DND-41 (cell line): ENCODE data around the gene TCIRG1.

Experiments used
- ATAC-seq: fragments of 200-7000 bp; cut with Tn5 transposase; 3 replicates; pipeline ENCODE4 v1.9.1; 2021; ENCODE audit warnings: low read depth; ENCODE audit not compliant: insufficient read depth
- DNase-seq: peaks from one replicate; pipeline ENCODE4 v3.0.0-alpha.2; 2020
- H2AFZ ChIP-seq: 2 replicates; pipeline ENCODE4 v1.6.0; 2012; ENCODE audit warnings: low read depth, low read length
- H3K27ac ChIP-seq: 2 replicates; pipeline ENCODE4 v1.5.1; 2012; ENCODE audit warnings: low read length, inconsistent platforms
- H3K27me3 ChIP-seq: fragments of 200-600 bp; sonication (generic); 2 replicates; pipeline ENCODE4 v1.6.0; 2012; ENCODE audit warnings: low read length, mild to moderate bottlenecking, inconsistent platforms; ENCODE audit not compliant: insufficient read depth, poor library complexity
- H3K36me3 ChIP-seq: 2 replicates; pipeline ENCODE4 v1.5.1; 2012; ENCODE audit warnings: low read length, inconsistent platforms; ENCODE audit not compliant: insufficient read depth
- H3K4me1 ChIP-seq: 2 replicates; pipeline ENCODE4 v1.5.1; 2012; ENCODE audit warnings: mild to moderate bottlenecking, low read length; ENCODE audit not compliant: insufficient read depth
- H3K4me2 ChIP-seq: 2 replicates; pipeline ENCODE4 v1.6.0; 2012; ENCODE audit warnings: mild to moderate bottlenecking, moderate library complexity, low read length, inconsistent platforms; ENCODE audit not compliant: insufficient read depth
- H3K4me3 ChIP-seq, 2 experiments: fragments of 200-600 bp in 1 of 2; shearing (Covaris generic) in 1 of 2; 2 replicates each; pipeline ENCODE4 v1.5.1; 2012 to 2016; ENCODE audit warnings: inconsistent platforms in 2 of 2, low read length in 2 of 2, mild to moderate bottlenecking in 2 of 2, low read depth in 1 of 2, moderate library complexity in 1 of 2
- H3K79me2 ChIP-seq: 2 replicates; pipeline ENCODE4 v1.6.0; 2012; ENCODE audit warnings: low read length, inconsistent platforms; ENCODE audit not compliant: insufficient read depth
- H3K9ac ChIP-seq: 2 replicates; pipeline ENCODE4 v1.6.0; 2012; ENCODE audit warnings: low read depth, mild to moderate bottlenecking, inconsistent platforms, low read length, moderate library complexity
- H3K9me3 ChIP-seq: 2 replicates; pipeline ENCODE4 v1.5.1; 2012; ENCODE audit warnings: low read length, moderate library complexity, mild to moderate bottlenecking, inconsistent platforms; ENCODE audit not compliant: insufficient read depth, severe bottlenecking
- H4K20me1 ChIP-seq: 2 replicates; pipeline ENCODE4 v1.6.0; 2012; ENCODE audit warnings: low read length; ENCODE audit not compliant: insufficient read depth
- CTCF ChIP-seq: IDR thresholded peaks from 2 replicates; pipeline ENCODE4 v1.5.1; 2012; ENCODE audit warnings: borderline replicate concordance, low read length, moderate library complexity, mild to moderate bottlenecking; ENCODE audit not compliant: poor library complexity, severe bottlenecking; ENCODE audit errors: extremely low read depth
- EZH2 ChIP-seq: IDR thresholded peaks from 3 replicates; pipeline ENCODE4 v1.6.1; 2012; ENCODE audit warnings: borderline replicate concordance, low read depth, mild to moderate bottlenecking, moderate library complexity, low read length, inconsistent platforms; ENCODE audit not compliant: severe bottlenecking

TCIRG1 gene

GRCh38 chr11:68080860-68081259 lies 42.0 kb downstream of the TCIRG1 start:
- Histone ChIP-seq H3K4me3 (no peak overlapping the region), H2AFZ (no peak overlapping the region), H3K4me1 (no peaks in the 10 kb centered on the region), H3K27me3 (no peaks in the 10 kb centered on the region), H4K20me1 (peaks cover 4% of the 10 kb centered on the region), H3K4me2 (no peak overlapping the region), H3K36me3 (peaks cover 31% of the 10 kb centered on the region), H3K9me3 (no peaks in the 10 kb centered on the region), H3K9ac (no peak overlapping the region), H3K79me2 (no peaks in the 10 kb centered on the region), H3K27ac (no peak overlapping the region)
- TF ChIP-seq CTCF = no peak
- no peak for TF ChIP-seq EZH2
- ATAC-seq (no peak), DNase-seq (no peak)

- TF ChIP-seq EZH2 (no peak), CTCF (no peak)
- Histone ChIP-seq H3K4me3 (no peak overlapping the region), H4K20me1 (peaks cover 4% of the 10 kb centered on the region), H3K4me2 (no peak overlapping the region), H2AFZ (no peak overlapping the region), H3K9ac (no peak overlapping the region), H3K27ac (no peak overlapping the region), H3K27me3 (no peaks in the 10 kb centered on the region), H3K9me3 (no peaks in the 10 kb centered on the region), H3K4me1 (no peaks in the 10 kb centered on the region), H3K79me2 (no peaks in the 10 kb centered on the region), H3K36me3 (peaks cover 31% of the 10 kb centered on the region)
- ATAC-seq (no peak), DNase-seq (no peak)
These were observed 42.9 kb downstream of the TCIRG1 start for GRCh38 chr11:68081691-68082090.

- Histone ChIP-seq H3K36me3 (peaks cover 27% of the 10 kb centered on the region), H2AFZ (no peak overlapping the region), H3K27me3 (no peaks in the 10 kb centered on the region), H3K27ac (no peak overlapping the region), H3K79me2 (no peaks in the 10 kb centered on the region), H3K4me2 (no peak overlapping the region), H3K4me3 (no peak overlapping the region), H3K9me3 (no peaks in the 10 kb centered on the region), H3K9ac (no peak overlapping the region), H4K20me1 (peaks cover 4% of the 10 kb centered on the region), H3K4me1 (no peaks in the 10 kb centered on the region)
- ATAC-seq (no peak), DNase-seq (no peak)
- TF ChIP-seq CTCF (no peak), EZH2 (no peak)
These were observed 43.7 kb downstream of the TCIRG1 start for GRCh38 chr11:68082481-68082880.

- H3K27ac ChIP-seq = no peak overlapping the region
- no peaks in the 10 kb centered on the region for H3K9me3 ChIP-seq
- no peak overlapping the region for H3K9ac ChIP-seq
- H3K27me3 ChIP-seq = no peaks in the 10 kb centered on the region
- H3K36me3 ChIP-seq = peaks cover 24% of the 10 kb centered on the region
- no peak overlapping the region for H3K4me2 ChIP-seq
- no peak for ATAC-seq
- no peaks in the 10 kb centered on the region; the same call in 1 of the 2 replicates for H3K79me2 ChIP-seq
- TF ChIP-seq CTCF = no peak
- no peak for TF ChIP-seq EZH2
- no peak for DNase-seq
- H3K4me3 ChIP-seq = no peak overlapping the region
- no peak overlapping the region for H2AFZ ChIP-seq
- H3K4me1 ChIP-seq = no peaks in the 10 kb centered on the region
- peaks cover 4% of the 10 kb centered on the region for H4K20me1 ChIP-seq
These were observed 44.7 kb downstream of the TCIRG1 start for GRCh38 chr11:68083517-68083916.
